Hepatocyte (in vitro differentiated cells): Measurements from ENCODE around the gene POU4F3.

ENCODE experiments used
- CTCF ChIP-seq: fragments of 200-600 bp; sonication (generic); IDR thresholded peaks from 2 replicates; pipeline ENCODE4 v1.5.1; 2016; ENCODE audit warnings: antibody characterized with exemption, mild to moderate bottlenecking; ENCODE audit not compliant: poor library complexity
- EZH2 ChIP-seq: fragments of 200-600 bp; sonication (generic); IDR thresholded peaks from 2 replicates; pipeline ENCODE4 v1.6.1; 2016; ENCODE audit warnings: antibody characterized with exemption, mild to moderate bottlenecking, borderline replicate concordance

DNA sequence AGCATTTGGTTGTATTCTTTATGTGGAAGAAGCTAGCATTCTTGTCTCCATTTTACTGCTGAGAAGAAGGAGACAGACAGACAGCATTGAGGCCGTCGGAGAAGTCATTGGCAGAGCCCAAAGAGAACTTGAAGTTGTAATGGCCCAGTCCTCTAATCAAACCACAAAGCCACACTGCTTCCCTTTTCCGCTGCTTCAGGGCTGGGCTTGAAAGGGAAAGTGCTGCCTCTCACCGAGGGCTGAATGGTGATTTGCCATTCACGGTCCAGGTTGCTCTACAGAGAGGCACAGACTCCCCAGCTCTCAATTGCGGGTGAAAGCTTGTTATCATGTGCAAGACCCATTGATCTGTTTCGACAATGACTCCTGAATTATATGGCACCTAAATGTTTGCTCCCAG lies 25.6 kb upstream of the POU4F3 start:
- no peak for TF ChIP-seq CTCF
- no peak for TF ChIP-seq EZH2
